Right kidney (tissue), 1 donor: ENCODE data around the gene FER1L5.

ENCODE experiments used
- DNase-seq: peaks from one replicate; pipeline ENCODE4 v3.0.0-alpha.2; 2016

FER1L5 gene

DNA sequence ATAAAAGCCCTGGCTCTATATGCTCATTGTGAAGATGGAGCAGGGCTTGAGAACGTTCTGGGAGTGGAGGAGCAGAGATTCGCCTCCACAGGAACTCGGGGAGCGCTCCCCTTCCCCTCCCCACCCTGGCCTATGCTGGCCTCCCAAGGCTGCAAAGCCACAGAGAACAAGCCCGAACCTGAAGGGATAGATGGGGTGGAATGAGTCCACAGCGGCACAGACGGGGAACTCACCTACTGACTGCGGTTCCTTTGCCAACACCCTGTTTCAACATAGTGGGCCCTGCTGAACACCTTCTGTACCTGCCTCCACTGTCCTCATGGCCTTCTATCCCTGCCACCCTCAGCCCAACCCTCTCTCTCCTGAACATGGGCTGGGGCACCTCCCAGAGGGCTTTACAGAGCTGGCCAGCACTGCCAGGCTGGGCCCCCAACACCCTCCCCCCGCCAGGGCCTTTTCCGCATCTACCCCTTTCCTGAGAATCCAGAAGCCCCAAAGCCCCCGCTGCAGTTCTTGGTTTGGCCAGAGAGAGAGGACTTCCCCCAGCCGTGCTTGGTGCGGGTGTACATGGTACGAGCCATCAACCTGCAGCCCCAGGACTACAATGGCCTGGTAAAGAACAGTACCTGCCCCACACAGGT is 55.8 kb downstream of the FER1L5 start:
- DNase-seq = no peak

DNA sequence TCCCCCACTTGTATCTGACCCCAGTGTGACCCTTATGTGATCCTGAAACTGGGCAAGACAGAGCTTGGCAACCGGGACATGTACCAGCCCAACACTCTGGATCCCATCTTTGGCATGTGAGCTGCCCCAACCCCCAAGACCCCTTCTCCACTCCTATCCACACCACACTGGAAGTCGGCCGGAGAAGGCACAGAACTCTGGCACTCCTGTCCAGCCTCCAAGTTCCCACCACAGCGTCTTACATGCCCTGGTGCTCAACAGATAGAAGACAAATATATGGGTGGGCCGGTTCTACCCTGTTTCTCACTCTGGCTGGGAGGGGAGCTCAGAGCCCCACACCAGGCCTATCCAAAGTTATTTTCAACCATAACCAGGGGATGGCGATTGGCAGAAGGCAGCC is 56.5 kb downstream of the FER1L5 start:
- no peak for DNase-seq

DNA sequence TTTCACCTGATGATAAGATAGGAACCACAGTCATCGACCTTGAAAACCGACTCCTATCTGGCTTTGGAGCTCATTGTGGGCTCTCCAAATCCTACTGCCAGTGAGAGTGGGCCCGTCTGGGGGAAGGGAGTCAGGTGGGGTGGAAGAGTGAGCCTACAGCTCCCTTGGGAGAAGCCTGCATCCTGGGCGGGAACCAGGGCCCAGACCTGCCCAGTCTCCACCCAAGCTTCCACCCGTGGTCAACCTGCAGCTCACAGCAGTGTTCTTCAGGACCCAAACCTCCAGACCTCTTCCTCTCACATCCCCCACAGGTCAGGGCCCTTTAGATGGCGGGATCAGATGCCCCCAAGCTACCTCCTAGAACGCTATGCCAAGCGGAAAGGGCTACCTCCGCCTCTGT is 57.1 kb downstream of the FER1L5 start:
- no peak for DNase-seq

DNA sequence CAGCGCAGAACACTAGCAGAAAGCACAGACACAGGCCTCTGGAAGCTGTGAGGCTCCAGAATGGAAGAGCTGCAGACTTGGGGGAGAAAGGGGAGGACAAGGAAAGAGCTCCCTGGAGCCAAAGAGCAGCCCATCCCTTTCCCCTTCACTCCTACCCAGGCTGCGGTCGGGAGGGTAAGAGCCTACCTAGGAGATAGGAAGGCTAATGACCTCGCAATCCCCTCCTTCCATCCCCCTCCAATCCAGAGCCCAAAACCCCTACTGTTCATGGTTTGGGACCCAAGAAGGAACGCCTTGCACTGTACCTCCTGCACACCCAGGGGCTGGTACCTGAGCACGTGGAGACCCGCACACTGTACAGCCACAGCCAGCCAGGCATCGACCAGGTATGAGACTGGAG is 57.5 kb downstream of the FER1L5 start:
- no peak for DNase-seq

DNA sequence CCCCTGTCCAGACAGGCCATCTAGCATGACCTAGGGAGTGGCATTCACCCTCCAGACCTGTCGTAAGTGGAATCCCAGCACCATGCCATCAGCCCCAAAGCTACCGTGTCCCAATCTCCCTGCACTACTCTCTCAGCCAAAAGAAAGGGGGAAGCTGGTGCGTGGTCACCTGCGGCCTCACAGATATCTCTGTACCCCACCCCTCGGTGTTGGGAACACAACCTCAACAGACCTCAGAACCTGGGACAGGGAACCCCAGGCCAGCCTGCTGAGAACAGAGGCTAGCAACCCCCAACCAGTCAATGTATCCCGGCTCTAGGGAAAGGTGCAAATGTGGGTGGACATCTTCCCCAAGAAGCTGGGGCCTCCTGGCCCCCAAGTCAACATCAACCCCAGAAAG is 59.1 kb downstream of the FER1L5 start:
- no peak for DNase-seq

DNA sequence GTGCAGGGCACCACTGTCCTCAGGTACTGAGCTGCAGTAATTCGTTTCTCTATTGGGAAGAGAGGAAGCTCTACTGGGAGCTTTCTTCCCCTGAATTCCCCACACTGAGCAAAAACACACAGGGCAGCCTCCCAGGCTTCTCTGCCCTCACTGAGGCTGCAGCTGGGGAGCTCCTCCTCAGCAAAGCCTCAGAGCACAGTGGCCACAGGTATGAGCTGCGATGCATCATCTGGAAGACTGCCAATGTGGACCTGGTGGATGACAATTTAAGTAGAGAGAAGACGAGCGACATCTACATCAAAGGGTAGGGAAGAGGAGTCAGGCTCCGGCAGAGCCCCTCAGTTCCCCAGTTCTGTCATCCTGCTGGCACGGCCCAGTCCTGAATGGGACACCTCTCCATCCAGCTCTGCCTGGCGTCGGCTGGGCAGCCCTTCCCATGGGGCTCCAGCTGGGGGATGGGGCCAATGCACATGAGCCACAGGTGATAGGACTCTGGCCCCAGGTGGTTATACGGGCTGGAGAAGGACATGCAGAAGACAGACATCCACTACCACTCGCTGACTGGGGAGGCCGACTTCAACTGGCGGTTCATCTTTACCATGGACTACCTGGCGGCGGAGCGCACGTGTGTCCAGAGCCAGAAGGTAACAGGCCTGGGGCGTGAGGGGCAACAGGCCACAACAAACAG is 59.7 kb downstream of the FER1L5 start:
- DNase-seq = no peak

DNA sequence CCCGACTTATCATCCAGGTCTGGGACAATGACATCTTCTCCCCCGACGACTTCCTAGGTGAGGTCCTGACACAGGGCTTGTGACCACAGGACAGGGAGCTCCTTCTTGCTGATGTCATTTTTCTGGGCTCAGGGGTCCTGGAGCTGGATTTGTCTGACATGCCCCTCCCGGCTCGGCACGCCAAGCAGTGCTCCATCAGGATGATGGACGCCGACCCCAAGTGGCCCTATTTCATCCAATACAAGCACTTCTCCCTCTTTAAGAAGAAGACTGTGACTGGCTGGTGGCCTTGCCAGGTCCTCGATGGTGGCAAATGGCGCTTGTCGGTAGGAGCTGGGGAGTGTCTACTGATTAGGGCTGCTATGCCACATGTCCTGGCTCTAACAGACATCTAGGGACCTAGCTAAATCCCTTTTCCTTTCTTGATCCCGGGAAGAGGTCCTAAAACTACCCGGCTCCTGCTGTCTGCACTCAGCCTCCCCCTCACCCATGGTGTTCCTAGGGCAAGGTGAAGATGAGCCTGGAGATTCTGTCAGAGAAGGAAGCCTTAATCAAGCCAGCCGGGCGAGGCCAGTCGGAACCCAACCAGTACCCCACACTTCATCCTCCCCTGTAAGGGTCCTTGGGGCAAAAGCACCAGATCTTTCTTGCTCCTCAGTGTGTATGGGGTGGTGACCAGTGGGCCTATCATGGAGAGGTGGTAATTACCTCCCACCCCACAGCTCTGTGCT is 60.6 kb downstream of the FER1L5 start:
- no peak for DNase-seq

DNA sequence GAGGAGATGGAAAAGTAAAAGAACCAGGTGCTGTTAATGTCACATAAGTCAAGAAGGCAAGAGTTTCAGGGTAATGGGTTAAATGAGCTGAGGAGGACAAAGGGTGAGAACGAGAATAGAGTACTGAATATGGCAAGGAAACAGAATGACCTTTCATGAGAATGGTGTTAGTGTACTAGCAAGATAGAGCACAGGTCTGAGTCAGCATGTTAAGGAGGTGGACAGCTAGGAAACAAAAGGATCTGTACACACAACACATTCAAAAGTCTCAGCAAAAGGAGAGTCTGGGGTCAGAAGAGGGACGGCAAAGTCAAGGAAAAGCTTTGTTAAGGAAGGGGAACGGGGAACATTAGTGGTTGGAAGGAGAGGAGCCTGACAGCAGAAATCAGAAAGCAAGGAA is 68.4 kb downstream of the FER1L5 start:
- DNase-seq = no peak

DNA sequence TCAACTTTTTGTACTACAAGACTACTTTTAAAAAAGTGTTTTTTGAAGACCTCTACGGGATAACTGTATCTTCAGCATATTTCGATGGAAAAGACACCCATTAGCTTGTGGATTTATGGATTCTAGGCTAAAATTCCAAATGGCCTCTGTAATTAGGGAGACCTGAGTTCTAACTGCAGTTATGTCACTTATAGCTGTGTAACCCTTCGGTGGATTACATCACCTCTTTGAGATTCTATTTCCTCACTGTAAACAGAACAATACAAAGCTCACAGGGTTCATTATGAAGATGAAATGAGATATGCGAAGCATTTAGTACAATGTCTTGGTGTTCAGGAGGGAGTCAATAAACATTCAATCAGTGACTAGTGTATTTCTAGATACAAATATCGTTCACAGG is 73.1 kb downstream of the FER1L5 start:
- no peak for DNase-seq

DNA sequence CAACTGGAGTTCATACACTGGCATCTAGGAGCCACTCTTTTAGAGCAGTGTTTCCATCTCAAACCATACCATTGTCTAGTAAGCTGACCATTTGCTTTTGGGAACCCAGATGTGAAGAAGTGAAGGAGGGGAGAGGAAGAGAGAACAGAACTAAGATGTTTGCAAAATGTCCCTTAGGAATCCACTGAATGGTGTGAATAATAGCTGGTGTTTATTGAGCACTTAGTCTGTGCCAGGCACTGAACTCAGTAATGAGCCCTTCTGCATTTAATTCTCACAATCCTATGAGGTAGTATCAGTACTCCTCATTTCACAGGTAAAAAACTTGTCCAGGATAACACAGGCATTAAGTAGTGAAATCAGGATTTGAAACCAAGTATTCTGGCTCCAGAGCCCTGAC is 73.8 kb downstream of the FER1L5 start:
- no peak for DNase-seq

DNA sequence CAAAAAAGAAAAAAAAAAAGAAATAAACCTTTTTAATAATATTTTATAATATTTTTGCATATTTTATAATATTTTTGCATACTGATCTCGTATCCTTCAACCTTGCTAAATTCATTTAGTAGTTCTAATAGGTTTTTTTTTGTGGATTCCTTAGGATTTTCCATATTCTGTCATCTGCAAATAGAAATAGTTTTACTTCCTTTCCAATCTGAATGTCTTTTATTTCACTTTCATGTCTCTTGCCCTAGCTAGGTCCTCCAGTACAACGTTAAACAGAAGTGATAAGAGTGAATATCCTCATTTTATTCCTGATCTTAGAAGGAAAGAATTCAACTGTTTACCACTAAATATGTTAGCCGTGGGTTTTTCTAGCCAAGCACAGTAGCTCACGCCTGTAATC is 83.6 kb downstream of the FER1L5 start:
- no peak for DNase-seq

DNA sequence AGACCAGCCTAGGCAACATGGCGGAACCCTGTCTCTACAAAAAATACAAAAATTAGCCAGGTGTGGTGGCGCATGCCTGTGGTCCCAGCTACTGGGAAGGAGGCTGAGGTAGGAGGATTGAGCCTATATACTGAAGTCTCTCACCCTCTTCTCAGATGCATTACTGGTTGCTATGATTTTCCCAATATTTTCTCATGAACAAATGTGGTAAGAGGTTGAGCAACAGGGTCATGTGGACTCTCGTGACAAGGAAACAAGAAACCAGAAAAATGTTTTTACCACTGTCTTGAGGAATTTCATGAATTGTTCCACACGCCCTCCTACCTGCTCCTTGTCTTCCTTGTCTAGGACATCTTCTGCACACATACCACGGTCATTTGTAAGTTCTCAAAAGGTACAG is 84.9 kb downstream of the FER1L5 start:
- no peak for DNase-seq

DNA sequence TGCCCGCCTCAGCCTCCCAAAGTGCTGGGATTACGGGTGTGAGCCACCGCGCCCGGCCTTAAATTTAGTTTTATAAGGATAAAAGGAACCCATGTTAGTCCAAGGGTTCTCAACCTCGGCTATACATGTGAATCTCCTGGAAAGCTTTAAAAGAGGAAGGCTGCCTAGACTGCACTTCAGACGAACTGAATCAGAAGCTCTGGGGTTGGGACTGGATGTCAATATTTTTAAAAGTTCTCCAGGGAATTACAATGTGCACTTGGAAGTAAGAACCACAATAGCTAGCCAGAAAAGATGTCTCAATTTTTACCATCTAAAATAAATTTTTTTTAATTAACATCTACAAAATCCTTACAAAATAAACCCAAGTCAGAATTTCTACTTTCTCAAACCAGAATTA is 87.2 kb downstream of the FER1L5 start:
- DNase-seq = no peak

DNA sequence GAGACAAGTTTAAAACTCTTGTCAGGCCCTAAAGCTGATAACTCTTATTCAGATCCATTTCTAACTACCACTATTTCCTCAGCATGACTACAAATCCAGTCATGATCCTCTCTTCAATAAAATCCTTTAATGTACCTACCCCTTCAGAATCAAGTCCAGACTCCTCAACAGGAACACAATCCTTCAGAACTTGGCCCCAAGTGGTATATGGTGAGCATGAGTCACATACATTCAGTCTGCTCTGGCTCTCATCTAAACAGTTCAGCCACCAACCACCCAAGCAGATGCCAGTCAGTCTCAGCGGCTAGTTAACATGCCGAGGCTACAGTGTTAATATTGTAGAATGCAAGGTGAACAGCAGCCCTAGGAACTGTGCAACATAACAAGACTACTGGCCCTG is 87.6 kb downstream of the FER1L5 start:
- no peak for DNase-seq

DNA sequence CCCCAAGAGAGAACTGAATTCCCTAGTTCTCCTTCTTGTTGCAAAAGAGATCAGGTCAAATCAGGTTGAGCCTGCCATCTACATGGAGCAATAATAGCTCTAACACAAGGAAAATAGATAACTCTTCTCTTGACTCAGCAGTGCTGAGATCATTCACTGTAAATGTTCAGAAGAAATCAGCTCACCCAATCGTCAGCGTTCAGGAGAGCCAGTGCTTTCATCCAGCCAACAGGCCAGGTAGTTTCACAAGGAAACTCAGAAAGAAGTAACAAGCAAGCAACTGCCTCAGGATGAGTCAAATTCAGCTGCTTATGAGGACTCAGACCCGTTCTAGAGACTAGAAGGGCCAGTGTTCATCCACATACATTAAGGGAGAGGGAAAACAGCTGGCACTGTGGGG is 91.4 kb downstream of the FER1L5 start:
- DNase-seq = no peak

DNA sequence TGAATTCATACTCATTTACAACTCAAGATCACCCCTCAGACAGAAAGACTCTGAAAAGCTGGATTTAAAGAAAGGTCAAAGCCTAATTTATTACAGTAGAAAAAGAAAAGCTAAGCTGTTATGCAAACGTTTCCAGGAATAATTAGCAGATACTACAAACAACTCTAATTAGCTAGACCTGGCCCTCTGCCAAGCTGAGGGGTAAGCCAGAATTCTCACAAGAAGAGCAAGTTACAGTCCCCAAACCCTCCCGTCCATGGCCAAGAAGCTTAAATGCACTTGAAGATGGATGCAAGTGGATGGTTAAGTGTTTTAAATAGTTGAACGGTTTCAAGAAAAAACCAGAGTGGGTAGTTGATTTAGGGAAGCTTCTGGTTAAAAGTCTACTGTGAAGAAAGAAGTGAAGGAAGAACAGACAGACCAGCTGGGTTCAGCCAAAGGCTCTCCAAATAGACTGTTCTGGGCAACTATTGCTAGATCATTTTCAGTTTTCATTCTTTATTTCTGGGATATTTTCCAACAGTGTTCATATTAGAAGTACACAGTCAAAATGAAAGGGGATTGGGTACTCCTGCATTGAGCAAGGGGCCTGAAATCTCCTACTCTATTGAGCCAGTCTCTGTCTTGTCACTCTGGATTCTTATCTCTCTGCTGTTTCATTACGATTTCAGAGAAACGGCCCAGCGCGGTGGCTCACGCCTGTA is 92.5 kb downstream of the FER1L5 start:
- no peak for DNase-seq

DNA sequence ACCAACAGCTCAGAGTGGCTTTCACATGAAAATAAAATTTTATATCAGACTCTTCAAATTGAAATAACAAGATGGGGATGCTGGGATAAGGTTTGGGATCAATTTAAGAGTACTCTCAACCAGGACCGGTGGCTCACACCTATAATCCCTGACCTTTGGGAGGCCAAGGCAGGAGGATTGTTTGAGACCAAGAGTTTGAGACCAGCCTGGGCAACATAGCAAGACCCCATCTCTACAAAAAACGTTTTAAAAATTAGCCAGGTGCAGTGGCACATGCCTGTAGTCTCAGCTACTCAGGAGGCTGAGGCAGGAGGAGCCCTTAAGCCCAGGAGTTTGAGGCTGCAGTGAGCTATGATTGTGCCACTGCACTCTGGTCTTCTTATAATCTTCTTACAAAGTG is 94.7 kb downstream of the FER1L5 start:
- no peak for DNase-seq

DNA sequence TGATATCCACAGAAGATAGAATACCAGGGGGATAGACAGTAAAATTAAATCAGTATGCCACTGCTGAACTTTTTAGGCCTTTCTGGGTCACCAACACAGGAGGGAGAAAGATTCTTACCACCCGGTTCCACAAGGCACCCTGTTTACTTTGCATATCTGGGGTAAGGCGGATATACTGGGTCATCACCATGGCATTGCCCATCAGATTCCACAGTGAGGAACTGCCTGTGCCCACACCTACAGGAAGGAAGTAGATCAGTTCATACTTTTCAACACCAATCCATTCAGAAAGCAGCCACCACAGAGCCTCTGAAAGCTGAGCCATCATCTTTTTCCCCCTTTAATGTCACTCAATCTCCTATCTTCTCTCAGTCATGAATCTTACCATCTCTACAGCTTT is 95.3 kb downstream of the FER1L5 start:
- DNase-seq = no peak

DNA sequence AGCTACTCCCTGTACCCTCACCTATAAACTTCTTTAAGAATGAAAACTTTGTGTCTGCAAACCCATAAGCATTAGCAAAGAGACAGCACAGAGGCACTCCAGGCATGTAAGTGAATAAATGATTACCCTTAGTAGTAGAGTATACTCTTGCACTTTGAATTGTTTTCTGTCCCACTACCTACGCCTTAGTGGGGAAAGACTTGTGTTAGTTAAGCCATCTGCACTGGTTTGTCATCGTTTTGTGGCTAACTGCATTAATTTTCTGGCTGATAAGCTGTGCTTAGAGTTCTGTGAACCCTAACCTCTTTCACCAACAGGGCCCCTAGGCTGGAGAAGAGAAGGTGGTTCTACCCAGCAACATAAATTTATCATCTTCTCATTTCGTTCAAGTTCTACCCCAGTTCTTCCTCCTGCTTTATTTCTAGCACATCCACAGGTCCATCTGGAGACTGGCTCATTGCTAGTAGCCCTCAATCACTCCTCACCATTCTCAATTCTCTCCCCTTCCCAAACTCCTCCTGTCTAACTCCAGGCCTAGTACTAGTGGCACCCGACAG is 96.6 kb downstream of the FER1L5 start:
- no peak for DNase-seq

DNA sequence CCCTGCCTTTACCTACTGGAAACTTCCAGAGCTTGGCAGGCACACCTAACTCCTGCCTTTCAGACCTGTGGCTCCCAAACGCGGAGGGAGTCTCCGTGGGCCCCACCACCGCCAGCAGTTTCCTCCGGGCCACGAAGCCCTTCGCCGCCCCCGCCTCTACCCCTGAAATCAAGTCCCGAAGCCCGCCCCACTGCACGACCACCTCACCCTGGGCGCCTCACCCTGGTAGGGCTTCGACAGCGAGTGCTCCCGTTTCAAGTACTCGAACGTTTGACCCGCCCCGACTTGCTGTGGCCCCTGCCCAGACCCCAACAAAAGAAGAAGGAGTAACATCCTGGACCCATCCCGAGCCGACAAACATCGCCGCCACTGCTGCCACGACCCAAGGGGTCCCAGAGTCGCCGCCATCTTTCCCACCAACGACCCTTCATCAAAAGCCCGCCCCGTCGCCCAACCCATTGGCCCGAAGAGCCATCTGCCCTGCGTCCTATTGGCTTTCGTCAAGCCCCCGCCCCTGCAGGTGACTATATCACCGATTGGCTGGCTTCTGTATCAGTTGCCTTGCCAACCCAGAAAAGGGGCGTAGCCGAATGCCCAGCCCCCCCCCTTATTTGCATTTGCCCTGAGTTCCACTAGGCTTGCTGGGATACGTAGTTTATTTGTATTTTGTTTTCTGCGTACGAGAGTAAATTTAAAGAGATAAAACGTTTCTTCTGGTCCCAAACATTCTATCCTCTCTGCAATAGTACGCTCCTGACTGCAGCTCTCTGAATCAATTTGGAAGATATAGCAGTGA is 97.3 kb downstream of the FER1L5 start, which contains the start of gene LMAN2L:
TSS of gene LMAN2L (minus strand) at position 432 of the 796 bp plus-strand sequence. CDS start at position 408, 24 bp downstream.
- DNase-seq = peak; percentile 83

DNA sequence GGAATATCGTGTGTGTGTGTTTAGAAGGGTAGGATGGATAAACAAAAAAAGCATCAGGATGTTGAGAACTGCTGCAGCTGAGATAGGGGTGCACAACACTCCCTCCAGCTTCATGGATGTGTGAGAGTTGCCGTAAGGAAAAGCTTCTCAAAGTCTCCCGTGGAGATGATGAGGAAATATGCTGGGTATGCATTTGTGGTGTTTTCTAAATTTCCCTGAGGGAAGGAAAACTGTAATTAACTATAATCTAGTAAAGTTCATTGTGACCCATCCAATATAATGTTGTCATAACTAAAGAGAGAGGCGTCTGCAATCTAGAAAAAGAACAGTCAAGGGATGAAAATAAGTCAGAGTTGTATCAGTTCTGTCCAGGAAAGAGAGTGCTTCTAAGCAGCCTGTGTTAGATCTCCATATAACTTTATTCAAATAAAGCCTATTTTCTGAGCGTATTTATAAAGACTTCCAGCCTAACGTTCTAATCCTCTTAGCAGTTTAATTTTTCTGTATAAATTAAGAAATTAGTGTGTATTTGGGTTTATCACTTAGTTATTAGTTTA is 104.6 kb downstream of the FER1L5 start:
- DNase-seq = no peak

DNA sequence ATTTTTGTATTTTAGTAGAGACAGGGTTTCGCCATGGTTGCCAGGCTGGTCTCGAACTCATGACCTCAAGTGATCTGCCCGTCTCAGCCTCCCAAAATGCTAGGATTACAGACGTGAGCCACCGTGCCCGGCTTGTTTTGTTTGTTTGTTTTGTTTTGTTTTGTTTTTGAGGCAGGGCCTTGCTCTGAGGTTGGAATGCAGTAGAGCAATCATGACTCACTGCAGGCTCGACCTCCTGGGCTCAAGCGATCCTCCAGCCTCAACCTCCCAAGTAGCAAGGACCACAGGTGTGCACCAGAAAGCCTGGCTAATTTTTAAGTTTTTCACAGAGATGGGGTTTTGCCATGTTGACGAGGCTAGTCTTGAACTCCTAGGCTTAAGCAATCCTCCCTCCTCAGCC is 109.2 kb downstream of the FER1L5 start:
- no peak for DNase-seq
